Measurements from ENCODE around the gene ERCC1. TPM values are rescaled to one million over a fixed set of nuclear protein-coding genes. Genes with fewer than 3 reads are reported as not detected.
A peak's percentile ranks its signal among the peaks of the same experiment; 100 is the strongest.

ERCC1 gene
- total and polyA plus RNA-seq, 2 experiments from 2014 or later: 120 to 169 TPM

GRCh38 chr19:45402298-45403061 is 21.2 kb downstream of the ERCC1 start:
- Histone ChIP-seq H3K4me1 (ENCODE audit: low read depth) (peaks cover 21% of the 10 kb centered on the region), H3K36me3 (no peaks in the 10 kb centered on the region), H3K9me3 (ENCODE audit: low read depth) (no peaks in the 10 kb centered on the region), H3K27ac (no peak overlapping the region), H3K4me3 (no peak overlapping the region), H3K27me3 (no peaks in the 10 kb centered on the region)
- DNase-seq (ENCODE audit: low read depth in 1 of 2, low spot score in 1 of 2): peak; percentile 34 to 80
- TF ChIP-seq CTCF (IDR thresholded peaks at IDR 0.05; ENCODE audit: low read depth, low read length): peak; percentile 53

GRCh38 chr19:45401815-45402214 is 21.9 kb downstream of the ERCC1 start:
- no peak for TF ChIP-seq CTCF (IDR thresholded peaks at IDR 0.05; ENCODE audit: low read depth, low read length)
- DNase-seq (ENCODE audit: low read depth in 1 of 2, low spot score in 1 of 2): no peak
- Histone ChIP-seq H3K27ac (no peak overlapping the region), H3K36me3 (no peaks in the 10 kb centered on the region), H3K4me3 (no peak overlapping the region), H3K4me1 (ENCODE audit: low read depth) (peaks cover 21% of the 10 kb centered on the region), H3K27me3 (peaks cover 3% of the 10 kb centered on the region), H3K9me3 (ENCODE audit: low read depth) (no peaks in the 10 kb centered on the region)

GRCh38 chr19:45400192-45400591 is 23.5 kb downstream of the ERCC1 start:
- no peak for DNase-seq (ENCODE audit: low read depth in 1 of 2, low spot score in 1 of 2)
- TF ChIP-seq CTCF (IDR thresholded peaks at IDR 0.05; ENCODE audit: low read depth, low read length): no peak
- Histone ChIP-seq H3K9me3 (ENCODE audit: low read depth) (no peaks in the 10 kb centered on the region), H3K4me1 (ENCODE audit: low read depth) (peaks cover 21% of the 10 kb centered on the region), H3K4me3 (no peak overlapping the region), H3K27ac (no peak overlapping the region), H3K27me3 (peaks cover 9% of the 10 kb centered on the region), H3K36me3 (no peaks in the 10 kb centered on the region)

- Histone ChIP-seq H3K27me3 (peaks cover 9% of the 10 kb centered on the region), H3K36me3 (no peaks in the 10 kb centered on the region), H3K4me3 (no peak overlapping the region), H3K27ac (no peak overlapping the region), H3K9me3 (ENCODE audit: low read depth) (no peaks in the 10 kb centered on the region), H3K4me1 (ENCODE audit: low read depth) (peaks cover 7% of the 10 kb centered on the region)
- no peak for DNase-seq (ENCODE audit: low read depth in 1 of 2, low spot score in 1 of 2)
- TF ChIP-seq CTCF (IDR thresholded peaks at IDR 0.05; ENCODE audit: low read depth, low read length): no peak
Measured at GRCh38 chr19:45395821-45396617, 27.7 kb downstream of the ERCC1 start.

- TF ChIP-seq CTCF (IDR thresholded peaks at IDR 0.05; ENCODE audit: low read depth, low read length): no peak
- Histone ChIP-seq H3K27me3 (peaks cover 8% of the 10 kb centered on the region), H3K4me1 (ENCODE audit: low read depth) (no peaks in the 10 kb centered on the region), H3K9me3 (ENCODE audit: low read depth) (no peaks in the 10 kb centered on the region), H3K4me3 (no peak overlapping the region), H3K27ac (no peak overlapping the region), H3K36me3 (no peaks in the 10 kb centered on the region)
- no peak for DNase-seq (ENCODE audit: low read depth in 1 of 2, low spot score in 1 of 2)
Measured at GRCh38 chr19:45391871-45392665, 31.6 kb downstream of the ERCC1 start.

Data from cardiac muscle cell (in vitro differentiated cells and primary cell).